Activated gamma-delta T cell (primary cell): ENCODE data around the gene PURB.
A peak's percentile ranks its signal among the peaks of the same experiment; 100 is the strongest.
"Not testable (repeated sequence)": the region's sequence is repeated elsewhere in the genome, so short reads cannot be mapped to it uniquely, and the experiment has no call there.

Source experiments
- DNase-seq: peaks from one replicate; lab custom pipeline; 2025; lab: John Stamatoyannopoulos, UW

PURB gene

GRCh38 chr7:44853391-44853790 is 31.9 kb downstream of the PURB start:
- DNase-seq: no peak

- DNase-seq: no peak
These were observed 32.7 kb downstream of the PURB start for GRCh38 chr7:44852590-44852989.

GRCh38 chr7:44849885-44850544 is 35.3 kb downstream of the PURB start:
- DNase-seq: no peak

GRCh38 chr7:44849259-44849884 is 36.0 kb downstream of the PURB start:
- no peak for DNase-seq

- peak; percentile 98 for DNase-seq
These were observed 37.3 kb downstream of the PURB start, which contains the start of gene H2AZ2 for GRCh38 chr7:44847920-44848634. TSS of gene H2AZ2 (minus strand) at chr7:44848087. CDS start at chr7:44847971, 116 bp downstream.

- peak; percentile 82 for DNase-seq
These were observed 37.8 kb downstream of the PURB start for GRCh38 chr7:44847509-44847919.

DNA sequence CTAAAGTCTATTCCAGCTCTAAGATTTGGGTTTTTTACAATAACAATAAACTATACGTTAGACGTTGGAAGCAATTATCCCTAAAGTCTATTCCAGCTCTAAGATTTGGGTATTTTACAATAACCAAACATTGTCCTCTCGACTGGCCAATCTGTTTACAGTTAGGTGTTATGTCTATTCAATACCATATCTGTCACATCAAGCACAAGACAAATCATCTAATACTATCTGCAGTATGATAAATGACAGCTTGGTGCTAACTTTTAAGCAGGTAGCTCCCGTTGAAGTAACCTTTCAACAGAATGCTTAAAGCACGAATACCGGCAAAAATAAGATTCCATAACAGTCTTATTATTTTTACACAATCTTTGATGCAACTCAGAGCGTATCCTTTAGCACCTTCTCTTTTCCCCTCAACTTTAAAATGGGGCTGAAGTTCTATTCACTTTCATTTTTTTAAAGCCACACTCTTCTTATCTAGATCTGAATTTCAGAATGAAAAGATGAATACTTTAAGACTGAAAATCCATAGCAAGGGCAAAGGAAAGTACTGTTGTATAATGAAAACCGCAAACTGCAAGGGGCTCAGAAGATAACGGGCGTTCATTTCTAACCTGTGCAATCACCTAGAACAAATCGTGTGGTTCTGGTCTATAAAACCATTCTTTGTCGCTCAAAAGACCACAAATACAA is 38.4 kb downstream of the PURB start:
- DNase-seq: no peak

DNA sequence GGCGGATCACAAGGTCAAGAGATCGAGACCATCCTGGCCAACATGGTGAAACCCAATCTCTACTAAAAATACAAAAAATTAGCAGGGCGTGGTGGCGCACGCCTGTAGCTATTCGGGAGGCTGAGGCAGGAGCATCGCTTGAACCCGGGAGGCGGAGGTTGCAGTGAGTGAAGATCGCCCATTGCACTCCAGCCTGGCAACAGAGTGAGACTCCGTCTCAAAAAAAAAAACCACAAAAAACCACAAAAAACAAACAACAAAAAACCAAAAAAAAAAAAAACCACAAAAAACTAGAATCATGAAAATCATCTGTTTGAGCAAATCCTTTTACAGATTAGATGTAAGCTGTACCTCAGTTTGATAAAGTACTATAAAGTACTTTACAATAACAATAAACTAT is 38.9 kb downstream of the PURB start:
- DNase-seq: not testable (repeated sequence)

GRCh38 chr7:44845451-44845850 is 39.9 kb downstream of the PURB start:
- DNase-seq: no peak

- not testable (repeated sequence) for DNase-seq
These were observed 41.9 kb downstream of the PURB start for GRCh38 chr7:44843440-44843839.

DNA sequence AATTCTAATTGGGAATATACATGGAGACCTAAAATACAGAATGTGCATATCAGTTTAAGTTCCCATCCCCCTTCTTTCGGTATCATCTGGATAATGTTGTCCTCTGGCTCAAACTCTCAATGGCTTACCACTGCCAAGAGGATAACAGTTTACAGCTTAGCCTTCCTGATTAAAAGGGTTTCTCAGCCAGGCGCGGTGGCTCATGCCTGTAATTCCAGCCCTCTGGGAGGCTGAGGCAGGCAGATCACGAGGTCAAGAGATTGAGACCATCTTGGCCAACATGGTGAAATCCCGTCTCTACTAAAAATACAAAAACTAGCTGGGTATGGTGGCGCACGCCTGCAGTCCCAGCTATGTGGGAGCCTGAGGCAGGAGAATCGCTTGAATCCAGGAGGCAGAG is 42.7 kb downstream of the PURB start:
- DNase-seq: not testable (repeated sequence)

DNA sequence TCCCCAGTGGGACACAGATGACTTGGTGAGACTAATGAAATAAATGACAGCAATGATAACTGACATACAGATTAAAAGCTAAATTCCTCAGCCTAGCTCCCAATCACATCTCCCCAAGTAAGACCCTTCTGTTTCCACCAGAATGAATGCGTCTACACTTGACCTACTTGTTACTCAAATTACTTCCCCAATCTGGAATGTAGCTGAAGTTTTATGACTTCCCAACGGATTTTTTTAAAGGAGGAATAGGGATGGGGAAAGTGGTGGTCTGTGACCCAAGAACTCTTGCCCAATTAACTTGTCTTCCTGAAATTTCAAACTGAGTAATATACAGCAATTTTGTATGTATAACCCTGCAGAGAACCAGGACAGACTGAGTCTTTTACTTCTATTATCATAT is 46.6 kb downstream of the PURB start:
- DNase-seq: no peak

GRCh38 chr7:44827567-44827966 is 57.8 kb downstream of the PURB start:
- no peak for DNase-seq
